Mesenchymal stem cell (in vitro differentiated cells and primary cell): ENCODE results near the gene FOXF2.
A peak's percentile ranks its signal among the peaks of the same experiment; 100 is the strongest.

Source experiments
- DNase-seq: peaks from one replicate; pipeline ENCODE4 v3.0.0-alpha.2; 2013
- H2AFZ ChIP-seq: one replicate; pipeline ENCODE4 v1.6.1; 2013; ENCODE audit warnings: low read depth, mild to moderate bottlenecking, control low read depth, inconsistent platforms, low read length, moderate library complexity
- H2AK5ac ChIP-seq: 2 replicates; pipeline ENCODE4 v1.6.1; 2013; ENCODE audit warnings: low read length, moderate library complexity, mild to moderate bottlenecking, inconsistent platforms; ENCODE audit not compliant: severe bottlenecking
- H2BK120ac ChIP-seq: one replicate; pipeline ENCODE4 v1.6.1; 2013; ENCODE audit warnings: low read depth, mild to moderate bottlenecking, inconsistent platforms, low read length, moderate library complexity
- H2BK12ac ChIP-seq, 2 experiments: one replicate each; pipeline ENCODE4 v1.6.1; 2013; ENCODE audit warnings: inconsistent platforms in 2 of 2, low read length in 2 of 2, mild to moderate bottlenecking in 2 of 2, moderate library complexity in 2 of 2, control low read depth in 1 of 2
- H2BK15ac ChIP-seq: one replicate; pipeline ENCODE4 v1.6.1; 2013; ENCODE audit warnings: mild to moderate bottlenecking, low read depth, inconsistent platforms; ENCODE audit not compliant: poor library complexity, severe bottlenecking
- H2BK5ac ChIP-seq: 2 replicates; pipeline ENCODE4 v1.6.1; 2013; ENCODE audit warnings: low read depth, mild to moderate bottlenecking, low read length, control low read depth, inconsistent platforms; ENCODE audit not compliant: poor library complexity, severe bottlenecking
- H3K14ac ChIP-seq, 2 experiments: one replicate each; pipeline ENCODE4 v1.6.1; 2013; ENCODE audit warnings: inconsistent platforms in 2 of 2, low read length in 2 of 2, control low read depth in 1 of 2, mild to moderate bottlenecking in 1 of 2, moderate library complexity in 1 of 2
- H3K18ac ChIP-seq, 2 experiments: one replicate each; pipeline ENCODE4 v1.6.1; 2013; ENCODE audit warnings: inconsistent platforms in 2 of 2, low read length in 2 of 2, control low read depth in 1 of 2, low read depth in 1 of 2, mild to moderate bottlenecking in 1 of 2
- H3K23ac ChIP-seq, 2 experiments: one replicate each; pipeline ENCODE4 v1.6.1; 2013; ENCODE audit warnings: inconsistent platforms in 2 of 2, low read length in 2 of 2, mild to moderate bottlenecking in 2 of 2, moderate library complexity in 2 of 2, control low read depth in 1 of 2
- H3K27ac ChIP-seq: 2 replicates; pipeline ENCODE4 v1.5.1; 2013; ENCODE audit warnings: mild to moderate bottlenecking, moderate library complexity, low read length, control low read depth, inconsistent platforms; ENCODE audit not compliant: poor library complexity, severe bottlenecking
- H3K27me3 ChIP-seq, 2 experiments: 2 replicates each; pipeline versions ENCODE4 v1.6.1 to v1.7.0; 2013; ENCODE audit warnings: low read length in 2 of 2, mild to moderate bottlenecking in 2 of 2, moderate library complexity in 2 of 2, control low read depth in 1 of 2, inconsistent platforms in 1 of 2; ENCODE audit not compliant: control insufficient read depth in 1 of 2, insufficient read depth in 1 of 2
- H3K36me3 ChIP-seq, 2 experiments: 2 replicates each; pipeline versions ENCODE4 v1.6.1 to v1.7.0; 2013; ENCODE audit warnings: low read length in 2 of 2, control low read depth in 1 of 2, inconsistent platforms in 1 of 2, low read depth in 1 of 2, mild to moderate bottlenecking in 1 of 2; ENCODE audit not compliant: insufficient read depth in 2 of 2, control insufficient read depth in 1 of 2
- H3K4ac ChIP-seq, 2 experiments: one replicate each; pipeline ENCODE4 v1.6.1; 2013; ENCODE audit warnings: inconsistent platforms in 2 of 2, low read length in 2 of 2, mild to moderate bottlenecking in 2 of 2, moderate library complexity in 2 of 2, control low read depth in 1 of 2, low read depth in 1 of 2
- H3K4me1 ChIP-seq: 2 replicates; pipeline ENCODE4 v1.6.1; 2013; ENCODE audit warnings: low read depth, low read length, control low read depth; ENCODE audit not compliant: control insufficient read depth, insufficient read depth
- H3K4me2 ChIP-seq: 2 replicates; pipeline ENCODE4 v1.6.1; 2013; ENCODE audit warnings: low read length, mild to moderate bottlenecking, inconsistent platforms; ENCODE audit not compliant: poor library complexity, severe bottlenecking
- H3K4me3 ChIP-seq, 2 experiments: 2 replicates each; pipeline versions ENCODE4 v1.5.1 to v1.7.0; 2013; ENCODE audit warnings: low read length in 2 of 2, mild to moderate bottlenecking in 2 of 2, control low read depth in 1 of 2, low read depth in 1 of 2; ENCODE audit not compliant: insufficient read depth in 1 of 2
- H3K79me1 ChIP-seq: replicated peaks from 2 replicates; pipeline ENCODE4 v1.6.1; 2013; ENCODE audit warnings: mild to moderate bottlenecking, control low read depth, low read length, inconsistent platforms; ENCODE audit not compliant: poor library complexity, severe bottlenecking
- H3K9ac ChIP-seq: 2 replicates; pipeline ENCODE4 v1.7.0; 2013; ENCODE audit warnings: mild to moderate bottlenecking, low read length, moderate library complexity
- H3K9me3 ChIP-seq: 2 replicates; pipeline ENCODE4 v1.7.0; 2013; ENCODE audit warnings: mild to moderate bottlenecking, low read length; ENCODE audit not compliant: control insufficient read depth
- H4K8ac ChIP-seq: one replicate; pipeline ENCODE4 v1.6.1; 2013; ENCODE audit warnings: inconsistent platforms, mild to moderate bottlenecking, low read length, moderate library complexity
- H4K91ac ChIP-seq: one replicate; pipeline ENCODE4 v1.6.1; 2013; ENCODE audit warnings: mild to moderate bottlenecking, low read length, inconsistent platforms
- WGBS: methylation state at CpG from one replicate; pipeline ENCODE4 v1.1.7; 2013; ENCODE audit warnings: mixed read lengths; 5-methylcytosine and 5-hydroxymethylcytosine counted together

FOXF2 gene

DNA sequence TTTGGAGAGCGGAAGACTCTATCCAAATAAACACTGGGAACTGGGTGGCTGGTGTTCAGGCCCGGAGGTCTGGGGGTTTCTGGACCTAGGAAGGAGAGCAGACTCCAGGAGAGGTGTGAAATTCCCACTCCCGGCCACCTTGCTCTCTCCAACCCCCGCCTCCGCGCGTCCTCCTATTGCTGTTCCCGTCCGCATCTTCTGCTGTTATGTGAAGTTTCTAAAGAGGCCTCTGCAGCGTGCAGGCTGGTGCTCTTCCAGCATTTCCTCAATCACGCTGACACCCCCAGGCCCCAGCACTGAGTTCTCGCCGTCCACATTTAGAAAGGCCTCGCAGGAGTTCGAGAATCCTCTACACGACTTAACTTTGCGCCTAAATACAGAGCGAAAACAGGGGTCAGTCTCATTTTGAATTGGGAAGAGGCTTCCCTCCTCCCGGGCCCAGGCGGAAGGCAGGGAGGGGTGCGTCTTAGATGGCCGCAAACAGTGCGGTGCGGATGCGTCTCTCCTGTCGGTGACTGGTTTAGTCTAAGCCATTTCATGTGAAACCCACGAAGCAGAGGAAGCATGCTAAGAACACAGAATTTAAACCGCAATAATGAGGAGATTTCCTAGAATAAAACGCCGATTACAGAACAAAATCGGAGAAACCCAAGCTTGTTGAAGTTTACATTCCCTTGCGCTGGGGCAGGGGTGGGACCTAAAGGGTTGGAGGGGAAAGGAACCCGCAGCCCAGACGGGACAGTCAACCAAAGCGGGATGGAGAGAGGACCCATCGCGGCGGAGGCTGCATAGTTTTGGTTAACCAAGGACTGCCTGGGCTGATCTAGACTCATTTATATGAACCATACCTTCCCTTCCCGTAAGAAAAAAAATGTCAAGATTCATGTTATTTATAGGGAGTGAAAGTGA is 4.0 kb upstream of the FOXF2 start:
- Histone ChIP-seq H3K4me1 (peaks cover 45% of the 10 kb centered on the region), H3K27me3 (peaks cover 50 to 88% of the 10 kb centered on the region in 2 experiments), H2BK5ac (no peak overlapping the region), H2AK5ac (no peak overlapping the region), H3K14ac (no peak overlapping the region), H3K4ac (no peak overlapping the region), H3K9ac (no peak overlapping the region), H3K4me3 (no peak overlapping the region), H2AFZ (no peak overlapping the region), H3K4me2 (peak overlapping the region; percentile 41), H3K36me3 (no peaks in the 10 kb centered on the region), H2BK15ac (no peak overlapping the region), H3K23ac (no peak overlapping the region), H2BK120ac (no peak overlapping the region), H4K8ac (no peak overlapping the region), H3K18ac (no peak overlapping the region), H2BK12ac (no peak overlapping the region), H3K79me1 (no peaks in the 10 kb centered on the region), H3K9me3 (no peaks in the 10 kb centered on the region), H3K27ac (no peak overlapping the region), H4K91ac (no peak overlapping the region)
- DNase-seq = no peak
- 12% methylated on average over 32 of the region's 39 CpGs for WGBS

GRCh38 chr6:1386038-1386709 is 3.2 kb upstream of the FOXF2 start:
- Histone ChIP-seq H3K4me1 (peaks cover 51% of the 10 kb centered on the region), H3K79me1 (no peaks in the 10 kb centered on the region), H2AK5ac (no peak overlapping the region), H2BK5ac (no peak overlapping the region), H3K27ac (no peak overlapping the region), H2BK15ac (no peak overlapping the region), H3K9ac (no peak overlapping the region), H3K4me2 (no peak overlapping the region), H3K9me3 (no peaks in the 10 kb centered on the region), H3K18ac (no peak overlapping the region), H2AFZ (no peak overlapping the region), H3K4me3 (no peak overlapping the region), H4K91ac (no peak overlapping the region), H3K36me3 (no peaks in the 10 kb centered on the region), H3K27me3 (peaks cover 43 to 86% of the 10 kb centered on the region in 2 experiments), H2BK120ac (no peak overlapping the region), H4K8ac (no peak overlapping the region), H3K4ac (no peak overlapping the region), H2BK12ac (no peak overlapping the region), H3K23ac (no peak overlapping the region), H3K14ac (no peak overlapping the region)
- 31% methylated on average over 3 of the region's 4 CpGs for WGBS
- no peak for DNase-seq

DNA sequence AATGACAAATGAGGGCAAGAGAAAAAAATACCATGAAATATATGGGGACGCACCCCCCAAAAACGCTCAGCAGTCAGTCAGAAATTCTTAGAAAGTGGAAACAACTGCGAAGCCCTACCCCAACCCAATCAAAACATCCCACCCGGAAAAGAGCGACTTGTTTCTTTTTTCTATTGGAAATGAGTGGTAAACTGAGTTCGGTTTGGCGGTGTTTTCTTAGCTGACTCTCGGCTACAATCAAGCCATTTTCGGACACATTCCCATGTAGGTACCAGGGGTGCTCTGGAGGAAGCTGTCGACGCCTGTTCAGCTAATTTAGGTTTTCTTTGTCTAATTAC is 1.9 kb upstream of the FOXF2 start:
- Histone ChIP-seq H3K36me3 (no peaks in the 10 kb centered on the region), H4K91ac (no peak overlapping the region), H2BK15ac (no peak overlapping the region), H3K27ac (no peak overlapping the region), H3K14ac (no peak overlapping the region), H3K23ac (no peak overlapping the region), H4K8ac (no peak overlapping the region), H3K4ac (no peak overlapping the region), H2BK12ac (no peak overlapping the region), H3K9ac (no peak overlapping the region), H2BK5ac (no peak overlapping the region), H2AK5ac (no peak overlapping the region), H3K79me1 (no peaks in the 10 kb centered on the region), H3K27me3 (peaks cover 37 to 88% of the 10 kb centered on the region in 2 experiments), H2AFZ (no peak overlapping the region), H2BK120ac (no peak overlapping the region), H3K4me2 (no peak overlapping the region), H3K18ac (no peak overlapping the region), H3K4me3 (no peak overlapping the region), H3K9me3 (no peaks in the 10 kb centered on the region), H3K4me1 (peaks cover 42% of the 10 kb centered on the region)
- 12% methylated on average over 4 of the region's 11 CpGs for WGBS
- no peak for DNase-seq

DNA sequence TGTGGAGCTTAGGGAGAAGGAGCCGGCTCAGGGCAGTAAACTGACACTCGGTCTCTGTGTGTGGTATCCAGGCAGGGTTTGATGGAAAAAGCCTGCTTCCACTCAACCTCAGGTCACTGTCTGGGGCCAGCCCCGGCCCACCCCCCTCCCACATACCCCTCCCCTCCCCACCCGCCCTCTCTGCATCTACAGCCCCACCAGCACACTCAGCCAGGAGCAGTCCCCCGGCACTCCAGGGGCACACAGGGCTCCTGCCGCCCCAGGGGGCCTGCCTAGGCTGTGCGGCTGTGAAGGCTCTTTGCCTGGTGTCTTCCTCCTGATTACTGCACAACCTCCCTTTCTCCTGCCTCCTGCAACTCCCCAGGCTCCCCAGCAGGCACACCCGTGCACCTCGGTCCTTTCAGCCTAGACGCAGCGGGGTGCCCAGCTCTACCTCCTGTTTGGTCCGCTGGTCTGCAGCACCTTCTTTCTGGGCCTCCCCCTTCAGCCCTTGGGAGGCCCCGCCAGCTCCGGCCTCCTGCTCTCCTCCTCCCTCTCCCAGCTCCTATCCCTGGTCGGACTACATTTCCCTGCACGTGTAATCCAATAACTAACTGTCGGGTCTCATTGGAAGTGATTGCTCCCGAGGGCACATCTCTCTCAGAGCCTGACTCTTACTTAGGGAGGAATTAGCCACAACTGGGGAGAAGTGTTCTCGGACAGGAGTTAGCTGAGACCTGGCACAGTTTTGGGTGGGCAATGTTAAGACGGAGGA is 1.3 kb upstream of the FOXF2 start:
- Histone ChIP-seq H3K9me3 (no peaks in the 10 kb centered on the region), H3K79me1 (no peaks in the 10 kb centered on the region), H3K9ac (peak overlapping the region; percentile 45), H3K4me3 (peak overlapping the region in 1 of 2 experiments; percentile 73), H3K27ac (no peak overlapping the region), H2AFZ (no peak overlapping the region), H3K36me3 (no peaks in the 10 kb centered on the region), H3K14ac (peak overlapping the region in 1 of 2 experiments; percentile 65), H2BK5ac (no peak overlapping the region), H3K4me2 (no peak overlapping the region), H3K23ac (no peak overlapping the region), H3K4ac (no peak overlapping the region), H3K4me1 (peaks cover 46% of the 10 kb centered on the region), H2AK5ac (no peak overlapping the region), H2BK15ac (no peak overlapping the region), H4K8ac (no peak overlapping the region), H2BK12ac (no peak overlapping the region), H3K27me3 (peaks cover 31 to 88% of the 10 kb centered on the region in 2 experiments), H4K91ac (no peak overlapping the region), H3K18ac (no peak overlapping the region), H2BK120ac (no peak overlapping the region)
- DNase-seq = no peak
- WGBS = 2% methylated on average over 15 of the region's 20 CpGs
